Ureter (tissue), 1 donor: ENCODE measurements around the gene GPBAR1. TPM values are rescaled to one million over a fixed set of nuclear protein-coding genes. Genes with fewer than 3 reads are reported as not detected.
"Not testable (repeated sequence)": the region's sequence is repeated elsewhere in the genome, so short reads cannot be mapped to it uniquely, and the experiment has no call there.

ENCODE experiments used
- DNase-seq: peaks from one replicate; pipeline ENCODE4 v3.0.0-alpha.2; 2020; ENCODE audit warnings: low spot score
- total RNA-seq: library from RNA; stranded (reverse); gene quantifications from one replicate; pipeline ENCODE4 v1.2.4, GENCODE V29; 2023
- donor health status: DM: yes; HTN: yes; CAD: no.

GPBAR1 gene
- total RNA-seq, 1 donor from 2014 or later: 1.5 TPM

GRCh38 chr2:218310853-218311540, 50.2 kb downstream of the GPBAR1 start:
- no peak for DNase-seq

- not testable (repeated sequence) for DNase-seq
Measured at GRCh38 chr2:218311541-218312266, 50.9 kb downstream of the GPBAR1 start.

GRCh38 chr2:218312267-218312756, 51.5 kb downstream of the GPBAR1 start:
- DNase-seq: peak; percentile 62

- DNase-seq: no peak
Measured at GRCh38 chr2:218313356-218313755, 52.5 kb downstream of the GPBAR1 start.

Other genes starting within 250 kb of the GPBAR1 start
- 5.6 TPM for gene RUFY4, start 191.8 kb upstream of the GPBAR1 start, total RNA-seq
- 7.7 TPM for gene CXCR2, start 135.0 kb upstream of the GPBAR1 start, total RNA-seq
- not detected for gene CXCR1, start 94.1 kb upstream of the GPBAR1 start, total RNA-seq
- 520 TPM for gene ARPC2, start 43.8 kb upstream of the GPBAR1 start, total RNA-seq
- gene AAMP, start 9.1 kb downstream of the GPBAR1 start, total RNA-seq: 82.0 TPM
- gene PNKD, start 9.5 kb downstream of the GPBAR1 start, total RNA-seq: 66.2 TPM
- gene TMBIM1, start 31.5 kb downstream of the GPBAR1 start, total RNA-seq: 256 TPM
- gene CATIP, start 95.8 kb downstream of the GPBAR1 start, total RNA-seq: not detected
- gene SLC11A1, start 121.3 kb downstream of the GPBAR1 start, total RNA-seq: 16.5 TPM
- gene CTDSP1, start 138.9 kb downstream of the GPBAR1 start, total RNA-seq: 153 TPM
- gene VIL1, start 158.1 kb downstream of the GPBAR1 start, total RNA-seq: not detected